Activated CD4-positive, alpha-beta T cell treated with anti-CD3 and anti-CD28 coated beads, Interleukin-2, Interleukin-6, amounts not matched to agents 100 ng/mL and 50 ng/mL, durations not matched to agents 16 hours and 8 hours (primary cell): Measurements from ENCODE around the gene HNF4A.

Experiments used
- DNase-seq: peaks from one replicate; pipeline ENCODE4 v3.0.0-alpha.2; 2020

Gene HNF4A

GRCh38 chr20:44426879-44427790, 71.6 kb downstream of the HNF4A start:
- no peak for DNase-seq

GRCh38 chr20:44427804-44428173, 72.3 kb downstream of the HNF4A start:
- no peak for DNase-seq

GRCh38 chr20:44428174-44429016, 72.9 kb downstream of the HNF4A start:
- no peak for DNase-seq

- no peak for DNase-seq
Observed at GRCh38 chr20:44429017-44429339, 73.5 kb downstream of the HNF4A start.

- no peak for DNase-seq
Observed at GRCh38 chr20:44429419-44430269, 74.1 kb downstream of the HNF4A start.

GRCh38 chr20:44430270-44431065, 75.0 kb downstream of the HNF4A start:
- no peak for DNase-seq

GRCh38 chr20:44431118-44431501, 75.6 kb downstream of the HNF4A start:
- no peak for DNase-seq

GRCh38 chr20:44431502-44432234, 76.2 kb downstream of the HNF4A start:
- DNase-seq: no peak

- DNase-seq: no peak
Observed at GRCh38 chr20:44432618-44433577, 77.4 kb downstream of the HNF4A start.

- DNase-seq: no peak
Observed at GRCh38 chr20:44433751-44434538, 78.4 kb downstream of the HNF4A start.

- DNase-seq: no peak
Observed at GRCh38 chr20:44435630-44436335, 80.3 kb downstream of the HNF4A start.

GRCh38 chr20:44436393-44436792, 80.9 kb downstream of the HNF4A start:
- no peak for DNase-seq

- no peak for DNase-seq
Observed at GRCh38 chr20:44437497-44437896, 82.0 kb downstream of the HNF4A start.

GRCh38 chr20:44438782-44439181, 83.3 kb downstream of the HNF4A start:
- no peak for DNase-seq

- DNase-seq: no peak
Observed at GRCh38 chr20:44439318-44439717, 83.8 kb downstream of the HNF4A start.

GRCh38 chr20:44442298-44443070, 87.0 kb downstream of the HNF4A start:
- no peak for DNase-seq

GRCh38 chr20:44445742-44446710, 90.5 kb downstream of the HNF4A start:
- DNase-seq: no peak
